Fibroblast of mammary gland (primary cell): ENCODE measurements around the gene CDC42EP3.

ENCODE experiments used
- DNase-seq: peaks from one replicate; pipeline ENCODE4 v3.0.0-alpha.2; 2010; ENCODE audit warnings: low read depth
- H3K4me3 ChIP-seq: 2 replicates; pipeline ENCODE4 v1.5.1; 2011; ENCODE audit warnings: low read depth, mild to moderate bottlenecking, low read length, moderate library complexity; ENCODE audit not compliant: control insufficient read depth
- TF ChIP-seq, protein P1 (sequence below): conservative IDR thresholded peaks from 2 replicates; pipeline ENCODE4 v1.5.1; 2011; ENCODE audit warnings: low read depth, low read length, inconsistent platforms; ENCODE audit not compliant: control insufficient read depth, insufficient read depth

CDC42EP3 gene

DNA sequence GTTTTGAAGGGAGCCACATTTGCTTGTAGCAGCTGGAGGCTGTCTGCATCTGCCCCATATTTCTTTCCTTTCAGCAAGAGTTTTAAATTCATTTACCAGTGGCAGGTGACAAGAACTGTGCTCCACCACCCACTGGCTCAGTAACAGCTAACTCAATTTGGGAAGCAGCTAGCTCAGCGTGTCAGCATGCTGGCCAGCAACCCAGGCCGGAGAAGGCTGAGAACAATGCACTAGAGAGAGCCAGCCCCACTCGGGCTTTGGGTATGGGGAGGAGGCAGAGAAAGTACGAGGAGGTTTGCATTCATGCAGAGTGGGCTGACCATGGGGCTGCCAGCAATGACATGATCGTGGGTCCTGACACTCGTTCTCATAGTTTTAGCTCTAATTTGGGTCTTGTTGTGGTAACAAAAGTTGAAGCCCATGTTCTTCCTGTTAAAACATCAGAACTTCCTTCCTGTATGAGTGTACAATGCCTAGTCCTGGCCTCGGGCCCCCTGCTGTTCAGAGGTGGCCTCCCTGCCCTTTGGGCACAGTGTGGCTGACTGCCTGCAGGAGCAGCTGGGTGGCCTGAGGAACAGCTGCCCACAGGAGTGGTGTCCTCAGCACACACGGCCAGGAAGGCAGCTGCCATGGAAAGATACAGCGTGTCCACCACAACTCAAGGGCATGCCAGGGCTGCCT is 23.0 kb downstream of the CDC42EP3 start:
- DNase-seq: no peak
- TF ChIP-seq, protein P1, sequence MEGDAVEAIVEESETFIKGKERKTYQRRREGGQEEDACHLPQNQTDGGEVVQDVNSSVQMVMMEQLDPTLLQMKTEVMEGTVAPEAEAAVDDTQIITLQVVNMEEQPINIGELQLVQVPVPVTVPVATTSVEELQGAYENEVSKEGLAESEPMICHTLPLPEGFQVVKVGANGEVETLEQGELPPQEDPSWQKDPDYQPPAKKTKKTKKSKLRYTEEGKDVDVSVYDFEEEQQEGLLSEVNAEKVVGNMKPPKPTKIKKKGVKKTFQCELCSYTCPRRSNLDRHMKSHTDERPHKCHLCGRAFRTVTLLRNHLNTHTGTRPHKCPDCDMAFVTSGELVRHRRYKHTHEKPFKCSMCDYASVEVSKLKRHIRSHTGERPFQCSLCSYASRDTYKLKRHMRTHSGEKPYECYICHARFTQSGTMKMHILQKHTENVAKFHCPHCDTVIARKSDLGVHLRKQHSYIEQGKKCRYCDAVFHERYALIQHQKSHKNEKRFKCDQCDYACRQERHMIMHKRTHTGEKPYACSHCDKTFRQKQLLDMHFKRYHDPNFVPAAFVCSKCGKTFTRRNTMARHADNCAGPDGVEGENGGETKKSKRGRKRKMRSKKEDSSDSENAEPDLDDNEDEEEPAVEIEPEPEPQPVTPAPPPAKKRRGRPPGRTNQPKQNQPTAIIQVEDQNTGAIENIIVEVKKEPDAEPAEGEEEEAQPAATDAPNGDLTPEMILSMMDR: no peak
- no peak overlapping the region for H3K4me3 ChIP-seq

DNA sequence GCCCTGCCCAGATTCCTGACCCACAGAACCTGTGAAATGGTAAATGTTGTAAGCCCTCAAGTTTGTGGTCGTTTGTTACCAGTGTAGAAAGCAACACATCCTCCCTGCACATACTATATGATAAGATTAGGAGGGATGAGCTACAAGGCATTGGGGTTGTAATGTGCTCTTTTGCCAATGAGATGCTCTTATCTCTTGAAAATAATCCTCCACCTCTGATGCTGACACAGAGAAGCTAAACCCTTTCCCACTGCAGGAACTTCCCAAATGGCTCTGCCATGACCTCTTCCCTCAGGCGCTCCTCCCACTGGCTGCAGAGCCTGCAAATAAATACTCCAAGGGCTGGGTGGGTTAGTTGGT is 23.5 kb downstream of the CDC42EP3 start:
- TF ChIP-seq, protein P1: no peak
- no peak for DNase-seq
- no peak overlapping the region for H3K4me3 ChIP-seq

DNA sequence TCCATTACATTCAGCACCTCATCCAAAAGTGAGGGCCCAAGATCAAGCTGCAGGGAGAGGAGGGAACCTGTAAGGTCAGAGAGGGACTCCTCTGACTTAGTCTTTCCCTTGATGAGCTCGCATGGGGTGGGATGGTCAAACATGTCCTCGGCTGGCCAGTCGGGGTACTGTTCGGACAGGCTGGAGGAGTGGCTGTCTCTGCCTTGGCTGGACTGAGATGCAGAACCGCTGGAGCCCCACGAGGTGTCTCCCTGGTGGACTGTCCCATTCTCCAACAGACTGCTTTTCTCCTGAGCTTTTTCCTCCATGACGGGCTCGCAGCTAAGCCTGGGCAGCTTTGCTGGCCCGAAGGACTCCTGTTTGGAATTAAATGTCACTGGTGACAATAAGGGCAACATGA is 25.6 kb downstream of the CDC42EP3 start:
- no peak for DNase-seq
- H3K4me3 ChIP-seq: no peak overlapping the region
- TF ChIP-seq, protein P1: no peak

DNA sequence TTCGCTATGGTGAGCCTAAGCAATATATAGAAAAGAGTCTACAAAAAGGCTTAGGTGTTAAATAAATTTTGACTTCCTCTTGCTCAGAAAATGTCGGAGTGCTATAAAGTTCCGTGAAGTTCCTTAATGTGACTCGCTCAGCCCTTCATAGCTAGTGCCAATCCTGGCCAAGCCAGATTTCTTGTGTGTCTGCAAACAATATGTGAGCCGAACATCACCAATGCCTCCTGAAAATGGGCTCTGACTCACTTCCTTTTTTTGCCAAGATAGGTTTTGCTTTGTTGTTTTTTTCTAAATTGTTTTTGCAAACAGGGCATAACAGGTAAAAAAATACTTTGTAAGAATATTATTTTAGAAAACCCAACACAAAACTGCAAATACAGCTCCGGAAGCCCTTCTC is 26.1 kb downstream of the CDC42EP3 start:
- peak; percentile 89 for DNase-seq
- TF ChIP-seq, protein P1: no peak
- no peak overlapping the region for H3K4me3 ChIP-seq

DNA sequence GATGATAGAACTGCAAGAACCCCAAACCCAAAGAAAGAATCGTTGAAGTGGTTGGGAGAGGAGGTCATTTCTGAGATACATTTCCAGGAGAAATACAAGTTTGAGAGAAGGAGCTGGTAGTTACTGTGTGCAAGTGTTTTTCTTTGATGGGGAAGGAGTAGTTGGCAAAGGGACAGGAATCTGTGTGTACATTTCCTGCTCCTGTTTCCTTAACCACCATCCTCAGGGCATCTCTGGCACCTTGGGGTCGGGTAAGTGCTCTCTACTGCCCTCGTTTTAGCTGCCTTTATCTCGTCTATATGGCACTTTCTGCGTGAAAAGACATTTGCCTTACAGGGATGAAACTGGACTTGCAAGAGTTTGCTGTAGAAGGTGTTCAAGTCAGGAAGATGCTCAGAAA is 27.3 kb downstream of the CDC42EP3 start:
- H3K4me3 ChIP-seq: no peak overlapping the region
- TF ChIP-seq, protein P1: no peak
- DNase-seq: no peak

DNA sequence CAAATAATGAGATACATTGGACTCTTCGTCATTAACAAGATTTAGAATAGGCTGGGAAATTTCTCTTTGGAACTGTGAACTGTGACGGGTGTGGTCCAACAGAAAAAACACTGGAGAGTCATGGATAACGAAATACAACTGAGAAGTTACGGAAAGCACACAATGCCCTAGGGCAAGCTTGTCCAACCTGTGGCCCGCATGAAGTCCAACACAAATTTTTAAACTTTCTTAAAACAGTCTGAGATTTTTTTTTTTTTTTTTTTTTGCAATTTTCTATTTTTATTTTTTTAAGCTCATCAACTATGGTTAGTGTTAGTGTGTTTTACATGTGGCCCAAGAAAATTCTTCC is 27.7 kb downstream of the CDC42EP3 start:
- no peak for DNase-seq
- TF ChIP-seq, protein P1: no peak
- H3K4me3 ChIP-seq: no peak overlapping the region
